Parathyroid adenoma (tissue), 2 donors: ENCODE measurements around the gene SAMM50.

Experiments
- H2AFZ ChIP-seq: fragments of 300-600 bp; sonication (generic); one replicate; pipeline ENCODE4 v1.7.0; 2017; ENCODE audit warnings: antibody characterized with exemption, mild to moderate bottlenecking
- H3K27ac ChIP-seq: fragments of 300-600 bp; sonication (generic); one replicate; pipeline ENCODE4 v1.7.0; 2017
- H3K27me3 ChIP-seq: fragments of 300-600 bp; sonication (generic); one replicate; pipeline ENCODE4 v1.7.0; 2017; ENCODE audit warnings: low read length; ENCODE audit not compliant: control insufficient read depth, insufficient read depth
- H3K36me3 ChIP-seq: fragments of 300-600 bp; sonication (generic); one replicate; pipeline ENCODE4 v1.7.0; 2017; ENCODE audit warnings: low read length; ENCODE audit not compliant: control insufficient read depth, insufficient read depth
- H3K4me1 ChIP-seq: fragments of 300-600 bp; sonication (generic); one replicate; pipeline ENCODE4 v1.7.0; 2017; ENCODE audit warnings: control low read depth
- H3K4me2 ChIP-seq: fragments of 300-600 bp; sonication (generic); one replicate; pipeline ENCODE4 v1.7.0; 2017; ENCODE audit warnings: low read length
- H3K4me3 ChIP-seq: fragments of 300-600 bp; sonication (generic); one replicate; pipeline ENCODE4 v1.7.0; 2017; ENCODE audit warnings: low read depth, low read length
- H3K79me2 ChIP-seq: fragments of 300-600 bp; sonication (generic); one replicate; pipeline ENCODE4 v1.7.0; 2017; ENCODE audit warnings: control low read depth
- H3K9ac ChIP-seq: fragments of 300-600 bp; sonication (generic); one replicate; pipeline ENCODE4 v1.7.0; 2017; ENCODE audit warnings: mild to moderate bottlenecking
- H3K9me3 ChIP-seq: fragments of 300-600 bp; sonication (generic); one replicate; pipeline ENCODE4 v1.7.0; 2017; ENCODE audit warnings: low read length; ENCODE audit not compliant: control insufficient read depth
- CTCF ChIP-seq: fragments of 300-600 bp; sonication (generic); IDR thresholded peaks from one replicate; pipeline ENCODE4 v1.7.0; 2017; ENCODE audit warnings: antibody characterized with exemption, mild to moderate bottlenecking
- donor health status: primary hyperparathyroidism.

SAMM50 gene

DNA sequence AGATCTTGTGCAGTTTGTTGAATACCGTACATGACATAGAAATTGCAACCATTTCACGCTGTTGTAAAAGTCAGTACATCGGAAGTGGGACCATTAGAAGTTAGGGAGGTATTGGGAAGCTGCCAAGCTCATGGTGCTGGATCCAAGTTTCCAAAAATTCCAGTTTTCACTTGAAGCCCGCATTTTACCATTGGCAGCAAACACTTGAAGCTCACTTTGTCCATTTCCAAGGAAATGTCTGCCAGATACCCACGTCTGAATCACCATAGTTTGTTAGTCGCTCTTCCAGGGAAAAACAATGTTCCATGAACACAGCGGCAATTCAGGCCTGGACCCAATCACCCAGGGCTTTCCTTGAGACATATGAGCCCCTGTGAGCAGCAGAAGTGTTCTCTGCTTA, 46.3 kb downstream of the SAMM50 start:
- no peak overlapping the region for H3K4me3 ChIP-seq
- no peak overlapping the region for H2AFZ ChIP-seq
- H3K4me2 ChIP-seq = no peak overlapping the region
- H3K36me3 ChIP-seq = no peaks in the 10 kb centered on the region
- H3K27me3 ChIP-seq = no peaks in the 10 kb centered on the region
- H3K79me2 ChIP-seq = no peaks in the 10 kb centered on the region
- no peaks in the 10 kb centered on the region for H3K9me3 ChIP-seq
- no peaks in the 10 kb centered on the region for H3K4me1 ChIP-seq
- TF ChIP-seq CTCF = no peak
- H3K27ac ChIP-seq = no peak overlapping the region
- H3K9ac ChIP-seq = no peak overlapping the region

- no peak overlapping the region for H3K9ac ChIP-seq
Measured at GRCh38 chr22:44002324-44002723, 47.1 kb downstream of the SAMM50 start.

DNA sequence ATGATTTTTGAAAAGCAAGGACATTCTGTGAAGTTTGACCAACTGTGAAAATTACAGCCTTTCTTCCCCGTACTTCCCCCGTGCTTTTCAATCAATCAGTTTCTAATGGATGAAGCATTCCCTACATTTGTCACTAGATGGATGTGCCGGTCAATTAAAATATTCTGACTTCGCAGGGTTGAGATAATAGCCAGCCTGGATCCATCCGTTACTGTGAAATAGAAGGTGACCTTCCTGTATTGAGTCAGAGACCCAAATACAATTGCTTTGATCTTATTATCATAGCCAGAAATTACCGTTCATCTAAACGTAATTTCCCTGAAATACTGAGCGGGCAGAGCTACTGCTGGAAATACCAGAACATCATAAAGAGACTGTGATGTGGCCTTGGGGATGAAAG, 47.8 kb downstream of the SAMM50 start:
- Histone ChIP-seq H3K4me2 (no peak overlapping the region), H3K4me1 (no peaks in the 10 kb centered on the region), H3K9ac (no peak overlapping the region), H3K27me3 (no peaks in the 10 kb centered on the region), H3K79me2 (no peaks in the 10 kb centered on the region), H3K27ac (no peak overlapping the region), H3K36me3 (no peaks in the 10 kb centered on the region), H3K9me3 (no peaks in the 10 kb centered on the region), H2AFZ (no peak overlapping the region), H3K4me3 (no peak overlapping the region)
- TF ChIP-seq CTCF = no peak

More at GRCh38 chr22:44002324-44002723, 47.1 kb downstream of the SAMM50 start:
- H3K27ac ChIP-seq = no peak overlapping the region
- H2AFZ ChIP-seq = no peak overlapping the region
- H3K4me3 ChIP-seq = no peak overlapping the region
- H3K27me3 ChIP-seq = no peaks in the 10 kb centered on the region
- H3K4me1 ChIP-seq = no peaks in the 10 kb centered on the region
- no peaks in the 10 kb centered on the region for H3K9me3 ChIP-seq
- H3K4me2 ChIP-seq = no peak overlapping the region
- TF ChIP-seq CTCF = no peak
- no peaks in the 10 kb centered on the region for H3K79me2 ChIP-seq
- no peaks in the 10 kb centered on the region for H3K36me3 ChIP-seq

- Histone ChIP-seq H2AFZ (no peak overlapping the region), H3K79me2 (no peaks in the 10 kb centered on the region), H3K27me3 (no peaks in the 10 kb centered on the region), H3K4me3 (no peak overlapping the region), H3K4me2 (no peak overlapping the region), H3K9ac (no peak overlapping the region), H3K27ac (no peak overlapping the region), H3K36me3 (no peaks in the 10 kb centered on the region), H3K4me1 (no peaks in the 10 kb centered on the region), H3K9me3 (no peaks in the 10 kb centered on the region)
- TF ChIP-seq CTCF = no peak
Measured at GRCh38 chr22:44003405-44004103, 48.3 kb downstream of the SAMM50 start.

- Histone ChIP-seq H3K27me3 (no peaks in the 10 kb centered on the region), H3K9me3 (no peaks in the 10 kb centered on the region), H3K9ac (no peak overlapping the region), H3K36me3 (no peaks in the 10 kb centered on the region), H3K4me1 (no peaks in the 10 kb centered on the region), H3K79me2 (no peaks in the 10 kb centered on the region), H2AFZ (no peak overlapping the region), H3K27ac (no peak overlapping the region), H3K4me2 (no peak overlapping the region), H3K4me3 (no peak overlapping the region)
- TF ChIP-seq CTCF = no peak
Measured at GRCh38 chr22:44004104-44004460, 48.8 kb downstream of the SAMM50 start.
